HG02885 (cell line): ENCODE measurements around the gene LAIR2.
A peak's percentile ranks its signal among the peaks of the same experiment; 100 is the strongest.

ENCODE experiments used
- ATAC-seq: cut with Tn5 transposase; IDR thresholded peaks from one replicate; pipeline ENCODE4 v1.9.1; 2021; ENCODE audit warnings: mild to moderate bottlenecking; ENCODE audit not compliant: unreplicated experiment, poor library complexity

The LAIR2 gene

GRCh38 chr19:54526972-54527371 is 24.3 kb downstream of the LAIR2 start:
- ATAC-seq, result no peak

- ATAC-seq, result no peak
Observed at GRCh38 chr19:54530866-54531265, 28.2 kb downstream of the LAIR2 start.

- peak; percentile 44 for ATAC-seq
Observed at GRCh38 chr19:54532528-54532927, 29.9 kb downstream of the LAIR2 start.

- no peak for ATAC-seq
Observed at GRCh38 chr19:54533476-54533875, 30.8 kb downstream of the LAIR2 start.

- no peak for ATAC-seq
Observed at GRCh38 chr19:54534156-54534555, 31.5 kb downstream of the LAIR2 start.

GRCh38 chr19:54535601-54536000 is 33.0 kb downstream of the LAIR2 start:
- no peak for ATAC-seq

- ATAC-seq, result no peak
Observed at GRCh38 chr19:54536956-54537355, 34.3 kb downstream of the LAIR2 start.

GRCh38 chr19:54541712-54542111 is 39.1 kb downstream of the LAIR2 start:
- no peak for ATAC-seq

- no peak for ATAC-seq
Observed at GRCh38 chr19:54548806-54549205, 46.2 kb downstream of the LAIR2 start.

GRCh38 chr19:54549224-54549623 is 46.6 kb downstream of the LAIR2 start:
- ATAC-seq, result no peak

GRCh38 chr19:54551293-54551692 is 48.7 kb downstream of the LAIR2 start:
- ATAC-seq, result no peak

GRCh38 chr19:54551950-54552912 is 49.6 kb downstream of the LAIR2 start:
- ATAC-seq, result no peak

GRCh38 chr19:54552913-54553310 is 50.3 kb downstream of the LAIR2 start:
- ATAC-seq, result no peak

- ATAC-seq, result no peak
Observed at GRCh38 chr19:54554006-54554405, 51.4 kb downstream of the LAIR2 start.

GRCh38 chr19:54554896-54555295 is 52.3 kb downstream of the LAIR2 start:
- no peak for ATAC-seq

- ATAC-seq, result no peak
Observed at GRCh38 chr19:54556194-54556593, 53.6 kb downstream of the LAIR2 start.

GRCh38 chr19:54558339-54558738 is 55.7 kb downstream of the LAIR2 start:
- ATAC-seq, result no peak
